Activated gamma-delta T cell treated with anti-CD3 and anti-CD28 coated beads, Interleukin-2, amount 50 U/mL, for 16 hours (primary cell): ENCODE results near the gene SLC66A3.
A peak's percentile ranks its signal among the peaks of the same experiment; 100 is the strongest.

ENCODE experiments used
- DNase-seq: peaks from one replicate; pipeline ENCODE4 v3.0.0-alpha.2; 2020; ENCODE audit warnings: low read depth

Gene SLC66A3

DNA sequence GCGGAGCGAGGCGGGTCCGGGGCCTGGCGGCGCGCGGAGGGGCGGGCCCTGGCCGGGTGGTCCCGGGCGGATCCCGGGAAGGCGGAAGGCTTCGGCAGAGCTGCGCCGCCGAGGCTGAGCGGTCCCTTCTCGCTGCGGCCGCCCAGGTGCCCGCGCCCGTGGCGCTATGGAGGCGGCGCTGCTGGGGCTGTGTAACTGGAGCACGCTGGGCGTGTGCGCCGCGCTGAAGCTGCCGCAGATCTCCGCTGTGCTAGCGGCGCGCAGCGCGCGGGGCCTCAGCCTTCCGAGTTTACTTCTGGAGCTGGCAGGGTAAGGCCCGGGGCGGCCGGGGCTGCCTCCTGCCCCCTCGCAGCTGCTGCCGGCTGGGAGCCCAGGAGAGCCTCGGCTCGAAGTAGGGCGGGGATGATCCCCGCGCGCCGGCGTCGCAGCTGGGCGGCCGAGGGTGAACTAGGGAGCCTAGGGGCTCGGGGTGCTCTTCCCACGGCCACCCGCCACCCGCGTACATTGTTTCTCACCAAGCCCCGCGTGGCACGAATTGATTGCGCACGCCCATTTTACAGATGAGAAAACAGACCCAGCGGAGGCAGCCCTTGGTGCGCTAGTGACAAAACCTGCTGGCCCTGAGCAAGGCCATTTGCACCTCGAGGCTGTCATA is at the start of gene SLC66A3:
SLC66A3 (plus strand) TSS at position 87 of the 655 bp plus-strand sequence; CDS start at position 167, 80 bp downstream.
- DNase-seq: no peak

DNA sequence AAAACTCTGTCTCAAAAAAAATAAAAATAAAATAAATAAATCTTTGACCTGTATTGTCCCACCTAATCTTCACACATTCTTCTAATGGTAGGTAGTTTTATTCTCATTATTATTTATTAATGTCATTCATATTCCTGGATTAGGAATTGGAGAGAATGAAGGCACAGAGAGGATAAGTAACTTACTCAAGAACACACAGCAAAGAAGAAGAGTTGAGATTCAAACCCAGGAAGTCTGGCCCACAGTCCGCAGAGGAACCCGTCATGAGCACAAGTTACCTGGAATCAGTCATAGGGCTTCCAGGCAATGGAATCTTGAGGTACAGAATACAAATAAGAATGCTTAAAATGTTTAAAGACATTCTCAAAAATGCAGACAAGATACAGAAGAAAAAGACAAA is 46.3 kb upstream of the SLC66A3 start:
- no peak for DNase-seq

DNA sequence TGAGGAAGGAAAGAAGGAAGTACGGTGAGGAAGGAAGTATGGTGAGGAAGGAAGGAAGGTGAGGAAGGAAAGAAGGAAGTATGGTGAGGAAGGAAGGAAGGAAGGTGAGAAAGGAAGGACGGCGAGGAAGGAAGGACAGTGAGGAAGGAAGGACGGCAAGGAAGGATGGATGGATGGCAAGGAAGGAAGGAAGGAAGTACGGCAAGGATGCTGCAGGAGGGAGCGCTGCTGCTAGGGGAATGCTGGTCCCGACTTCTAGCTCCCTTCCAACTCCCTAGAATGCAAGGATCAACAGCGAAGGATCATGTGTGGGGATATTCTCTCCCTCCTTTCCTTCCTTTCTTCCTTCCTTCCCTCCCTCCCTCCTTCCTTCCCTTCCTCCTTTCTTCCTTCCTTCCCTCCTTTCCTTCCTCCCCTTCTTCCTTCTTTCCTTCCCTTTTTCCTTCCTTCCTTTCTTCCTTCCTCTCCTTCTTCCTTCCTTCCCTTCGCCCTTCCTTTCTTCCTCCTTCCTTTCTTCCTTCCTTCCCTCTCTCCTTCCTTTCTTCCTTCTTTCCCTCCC is 42.3 kb upstream of the SLC66A3 start:
- no peak for DNase-seq

DNA sequence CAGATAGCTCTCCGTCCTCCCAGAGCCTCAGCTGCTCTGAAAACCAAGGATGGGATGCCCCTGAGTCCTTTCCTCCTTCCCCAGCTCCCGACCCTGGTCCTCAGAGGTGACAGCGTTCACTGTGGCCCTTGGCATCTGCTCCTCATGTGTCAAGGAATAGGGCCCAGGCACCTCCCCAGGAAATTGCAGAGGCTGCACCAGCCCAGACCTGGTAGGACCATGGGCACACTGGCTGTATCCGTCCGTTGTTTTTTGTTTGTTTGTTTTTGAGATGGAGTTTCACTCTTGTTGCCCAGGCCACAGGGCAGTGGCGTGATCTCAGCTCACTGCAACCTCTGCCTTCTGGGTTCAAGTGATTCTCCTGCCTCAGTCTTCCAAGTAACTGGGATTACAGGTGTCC is 37.5 kb upstream of the SLC66A3 start:
- no peak for DNase-seq

DNA sequence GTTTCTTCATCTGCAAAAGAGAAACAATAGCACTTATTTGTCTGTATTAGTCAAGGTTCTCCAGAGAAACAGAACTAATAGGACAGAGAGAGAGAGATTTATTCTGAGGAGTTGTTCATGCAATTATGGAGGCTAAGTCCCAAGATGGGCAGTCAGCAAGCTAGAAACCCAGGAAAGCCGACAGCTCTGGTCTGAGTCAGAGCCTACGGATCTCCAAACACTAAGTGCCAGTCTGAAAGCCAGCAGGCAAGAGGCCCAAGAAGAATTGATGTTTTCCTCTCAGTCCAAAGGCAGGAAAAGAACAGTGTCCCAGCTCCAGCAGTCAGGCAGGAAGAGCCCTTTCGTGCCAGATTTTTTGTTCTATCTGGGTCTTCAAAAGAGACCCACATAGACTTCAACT is 36.5 kb upstream of the SLC66A3 start:
- no peak for DNase-seq

DNA sequence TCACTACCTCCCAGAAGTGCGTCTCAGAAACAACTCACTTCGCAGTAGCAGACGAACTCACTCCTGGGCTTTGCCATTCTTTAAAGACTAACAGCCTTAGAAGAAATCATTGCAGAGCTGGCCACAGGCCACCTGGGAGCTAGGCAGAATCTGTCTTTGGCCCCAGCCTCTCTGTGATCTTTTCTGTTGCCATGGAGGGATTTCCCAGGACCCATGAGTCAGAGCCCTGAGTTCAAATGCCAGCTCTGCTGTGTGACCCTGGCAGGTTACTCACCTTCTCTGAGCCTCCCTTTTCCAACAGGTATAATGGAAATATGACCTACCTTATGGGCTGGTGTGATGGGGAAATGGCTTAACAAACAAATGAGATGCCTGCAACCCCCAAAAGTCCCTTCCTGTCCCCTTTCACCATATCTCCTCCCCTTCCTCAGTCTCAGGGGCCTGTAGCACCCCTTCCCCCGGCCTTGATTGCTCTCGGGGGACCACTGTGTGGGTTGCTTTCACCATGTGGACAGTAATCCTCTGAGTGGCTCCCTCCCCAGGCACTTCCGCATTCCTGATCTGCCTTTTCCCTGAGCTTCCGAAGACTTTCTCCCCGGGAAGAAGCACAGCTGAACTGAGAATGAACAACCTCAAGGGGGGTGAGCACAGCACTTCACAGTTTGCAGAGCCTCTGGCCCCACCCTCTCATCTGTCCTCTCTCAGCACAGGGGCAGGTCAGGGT is 34.0 kb upstream of the SLC66A3 start:
- DNase-seq: no peak

DNA sequence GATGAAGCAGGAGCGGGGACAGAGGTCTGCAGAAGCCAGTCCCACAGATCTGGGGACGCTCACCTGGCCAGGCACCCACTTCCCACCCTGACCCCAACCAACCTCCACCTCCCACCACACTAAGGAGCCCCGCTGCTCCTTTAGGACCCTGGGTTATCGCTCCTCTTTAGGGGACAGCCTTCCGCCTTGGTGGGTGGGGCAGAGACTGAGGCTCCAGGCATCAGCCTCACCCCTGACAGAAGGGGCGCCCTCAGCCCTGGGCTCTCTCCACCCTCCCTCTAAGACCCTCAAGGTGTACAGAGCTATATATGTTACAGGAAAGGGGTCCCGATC is 33.5 kb upstream of the SLC66A3 start:
- no peak for DNase-seq

DNA sequence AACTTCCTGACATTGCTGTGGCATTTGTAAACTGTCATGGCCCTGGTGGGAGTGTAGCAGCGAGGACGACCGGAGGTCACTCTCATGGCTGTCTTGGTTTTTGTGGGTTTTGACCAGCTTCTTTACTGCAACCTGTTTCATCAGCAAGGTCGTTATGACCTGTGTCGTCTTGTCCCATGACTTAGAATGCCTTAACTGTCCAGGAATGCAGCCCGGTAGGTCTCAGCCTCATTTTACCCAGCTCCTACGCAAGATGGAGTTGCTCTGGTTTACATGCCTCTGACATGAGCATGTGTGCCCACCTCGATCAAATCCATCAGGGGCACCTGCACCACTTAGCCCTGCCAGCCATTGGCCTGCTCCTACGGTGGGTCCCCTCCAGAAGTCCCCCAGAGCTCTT is 32.9 kb upstream of the SLC66A3 start:
- DNase-seq: no peak

DNA sequence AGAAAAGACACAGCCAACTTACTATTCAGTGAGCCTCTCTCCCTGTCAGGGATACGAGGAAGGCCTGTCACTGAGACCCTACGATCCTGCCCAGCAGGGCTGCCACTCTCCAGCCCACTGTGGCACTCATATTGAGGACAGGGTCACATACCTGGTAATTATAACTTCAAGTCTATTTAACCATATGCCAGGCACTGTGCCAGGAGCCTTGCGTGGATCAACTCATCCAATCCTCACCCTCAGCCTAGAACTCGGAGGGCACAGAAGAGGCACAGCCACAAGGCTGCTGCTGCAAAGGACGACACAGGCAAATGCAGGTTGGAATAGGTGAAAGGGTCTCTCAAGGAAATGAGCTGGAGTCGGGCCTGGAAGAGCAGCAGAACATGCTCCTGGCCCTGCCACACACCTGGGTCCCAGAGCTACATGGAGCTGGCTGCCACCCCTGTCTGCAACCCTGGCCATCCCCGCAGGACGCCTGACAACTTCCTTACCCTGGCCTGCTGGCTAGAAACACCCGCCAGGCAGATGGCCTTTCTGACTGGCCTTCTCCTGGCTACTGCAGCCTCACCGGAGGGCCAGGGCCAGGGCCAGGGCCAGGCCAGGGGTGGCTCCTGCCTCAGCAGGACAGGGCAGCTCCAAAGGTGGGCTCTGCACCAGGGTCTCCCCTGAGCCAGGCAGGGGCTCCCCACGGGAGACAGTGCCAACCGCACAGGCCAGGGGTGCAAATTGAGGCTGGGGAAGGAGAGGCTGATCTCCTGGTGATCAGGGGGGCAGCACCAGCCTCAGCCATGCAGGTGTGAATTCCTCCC is 32.1 kb upstream of the SLC66A3 start:
- no peak for DNase-seq

DNA sequence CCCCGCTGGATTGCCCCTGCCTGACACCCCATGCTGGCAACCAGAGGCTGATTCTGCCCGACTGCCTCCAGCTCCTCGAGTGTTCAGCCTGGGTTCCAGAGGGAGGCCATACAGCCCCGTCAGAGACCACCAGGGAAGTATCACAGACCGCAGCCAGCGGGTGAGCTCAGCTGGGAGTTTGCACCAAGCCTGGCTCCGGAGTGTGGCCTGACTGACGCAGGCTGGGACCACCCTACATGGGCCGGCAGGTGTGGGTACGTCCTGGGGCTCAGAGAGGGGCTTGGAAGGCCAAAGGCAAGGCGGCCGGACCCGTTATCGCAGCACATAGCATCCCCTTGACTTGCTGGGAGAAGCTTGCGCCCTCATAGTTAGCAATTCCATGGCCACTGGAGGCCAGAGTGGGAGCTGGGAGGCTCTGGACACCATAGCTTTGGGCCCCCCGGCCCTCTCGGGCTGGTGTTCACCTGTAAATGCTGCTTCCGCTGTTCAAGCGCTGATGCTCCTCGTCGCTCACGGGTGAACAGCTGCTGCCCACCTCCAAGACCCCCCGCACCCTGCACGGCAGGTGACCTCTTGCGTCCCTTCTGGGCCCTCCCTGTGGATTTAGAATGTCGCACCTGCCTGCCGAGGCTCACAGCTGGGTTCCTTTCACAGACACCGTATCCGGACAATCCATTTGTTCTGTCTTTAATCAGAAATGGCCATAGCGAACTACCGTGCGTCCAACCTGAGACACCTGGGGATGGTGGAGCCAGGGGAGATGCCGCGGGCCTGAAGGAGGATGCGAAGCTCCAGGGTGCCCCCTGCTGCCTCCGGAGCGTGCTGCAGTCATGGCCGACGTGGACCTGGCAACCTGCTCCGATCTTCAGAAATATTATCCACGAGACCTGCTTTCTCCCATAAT is 31.2 kb upstream of the SLC66A3 start:
- DNase-seq: peak; percentile 20

DNA sequence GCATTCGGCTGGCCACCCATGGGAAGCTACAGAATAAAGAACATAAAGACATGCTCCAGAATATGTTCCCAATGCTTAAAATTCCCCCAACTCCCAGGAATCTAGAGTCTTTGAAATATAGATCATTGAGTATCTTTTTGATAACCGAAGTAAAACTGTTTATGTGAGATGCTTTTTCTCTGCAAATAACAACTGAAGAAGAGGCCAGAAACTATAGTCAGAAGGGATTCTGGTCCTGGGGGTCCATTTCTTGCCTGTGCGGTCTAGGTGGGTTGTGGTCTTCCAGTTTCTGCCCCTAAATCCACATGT is 30.6 kb upstream of the SLC66A3 start:
- DNase-seq: no peak

DNA sequence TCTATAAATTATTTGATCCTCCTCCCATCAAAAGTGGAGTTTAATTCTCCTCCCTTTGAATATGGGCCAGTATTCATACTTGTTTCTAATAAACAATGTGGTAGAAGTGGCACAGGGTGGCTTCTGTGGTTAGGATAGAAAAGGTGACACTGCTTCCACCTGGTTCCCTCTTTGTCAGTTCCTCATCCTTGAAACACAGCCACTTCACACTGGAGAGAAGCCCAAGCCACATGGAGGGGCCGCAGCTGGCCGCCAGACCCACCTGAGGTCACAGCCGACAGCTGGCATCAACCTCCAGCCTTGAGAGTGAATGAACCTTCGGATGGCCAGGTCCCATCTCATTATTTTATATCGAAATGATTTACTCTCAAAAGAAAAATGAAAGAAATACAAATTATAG is 27.5 kb upstream of the SLC66A3 start:
- no peak for DNase-seq

DNA sequence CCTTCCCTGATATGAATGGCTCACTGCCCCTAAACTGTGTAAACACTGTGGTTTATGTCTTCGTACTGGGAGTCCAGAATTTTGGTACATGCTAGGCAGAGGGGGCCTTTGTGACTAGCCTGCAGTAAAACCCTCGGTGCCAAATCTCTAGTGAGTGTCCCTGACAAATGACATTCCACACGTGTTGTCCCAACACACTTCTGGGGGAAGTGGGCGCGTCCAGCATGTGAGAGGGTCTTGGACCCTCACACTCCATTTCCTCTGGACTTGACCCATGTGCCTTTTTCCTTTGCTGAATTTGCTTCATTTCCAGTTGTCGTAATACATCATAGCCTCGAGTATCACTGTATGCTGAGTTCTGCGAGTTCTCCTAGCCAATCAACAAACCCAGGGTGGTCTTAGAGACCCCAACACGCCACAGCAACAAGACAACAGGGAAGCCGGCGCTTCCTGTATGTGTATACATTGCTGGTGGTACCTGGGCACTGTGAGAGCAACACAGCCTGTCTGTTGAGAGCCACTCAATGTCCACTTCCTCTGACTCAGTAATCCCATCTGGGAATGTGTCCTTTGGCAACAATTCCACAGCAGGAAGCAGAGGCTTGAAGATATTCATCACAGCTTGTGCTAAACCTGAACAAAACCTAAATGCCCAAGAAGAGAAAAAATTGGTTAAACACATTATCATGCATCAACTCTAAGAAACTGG is 26.9 kb upstream of the SLC66A3 start:
- no peak for DNase-seq

DNA sequence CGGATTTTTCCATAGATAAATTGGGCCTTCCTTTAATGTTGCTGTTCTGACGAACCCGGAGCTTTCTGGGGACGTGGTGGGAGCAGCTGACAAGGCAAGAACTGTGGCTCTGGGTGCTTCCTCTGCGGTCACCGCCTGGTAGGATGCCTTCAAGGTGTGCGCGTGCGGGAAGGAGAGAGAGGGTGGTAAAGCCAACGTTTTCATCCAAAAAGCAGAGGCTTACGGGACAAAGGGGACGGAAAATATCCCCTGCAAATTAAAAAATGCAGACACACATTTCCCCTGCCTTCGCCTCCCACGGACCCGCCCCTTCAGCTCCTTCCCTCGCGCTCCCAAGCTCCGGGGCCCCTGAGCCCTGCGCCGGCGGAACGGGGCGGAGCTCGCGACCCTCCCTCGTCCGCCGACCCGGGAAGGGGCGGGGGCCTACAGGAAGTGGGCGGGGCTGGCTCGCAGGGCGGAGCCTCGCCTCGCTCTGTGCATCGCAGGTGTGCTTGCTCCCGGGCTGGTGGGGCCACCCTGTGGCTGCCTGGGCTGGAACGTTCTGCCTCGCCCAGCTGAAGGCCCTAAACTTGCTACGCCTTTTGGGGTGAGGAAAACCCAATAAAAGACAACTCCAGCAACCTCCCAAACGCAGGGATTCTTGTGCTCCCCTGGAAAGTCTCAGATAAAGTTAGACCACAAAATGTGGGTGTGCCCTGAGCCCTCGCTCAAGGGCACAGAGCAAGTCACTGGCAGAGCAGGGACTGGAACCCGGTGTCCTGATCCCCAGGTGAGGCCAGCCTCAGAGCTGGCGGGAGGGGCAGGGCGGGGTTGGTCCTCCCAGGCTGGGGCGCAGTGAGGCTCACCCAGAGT is 25.4 kb upstream of the SLC66A3 start:
- peak; percentile 62 for DNase-seq

DNA sequence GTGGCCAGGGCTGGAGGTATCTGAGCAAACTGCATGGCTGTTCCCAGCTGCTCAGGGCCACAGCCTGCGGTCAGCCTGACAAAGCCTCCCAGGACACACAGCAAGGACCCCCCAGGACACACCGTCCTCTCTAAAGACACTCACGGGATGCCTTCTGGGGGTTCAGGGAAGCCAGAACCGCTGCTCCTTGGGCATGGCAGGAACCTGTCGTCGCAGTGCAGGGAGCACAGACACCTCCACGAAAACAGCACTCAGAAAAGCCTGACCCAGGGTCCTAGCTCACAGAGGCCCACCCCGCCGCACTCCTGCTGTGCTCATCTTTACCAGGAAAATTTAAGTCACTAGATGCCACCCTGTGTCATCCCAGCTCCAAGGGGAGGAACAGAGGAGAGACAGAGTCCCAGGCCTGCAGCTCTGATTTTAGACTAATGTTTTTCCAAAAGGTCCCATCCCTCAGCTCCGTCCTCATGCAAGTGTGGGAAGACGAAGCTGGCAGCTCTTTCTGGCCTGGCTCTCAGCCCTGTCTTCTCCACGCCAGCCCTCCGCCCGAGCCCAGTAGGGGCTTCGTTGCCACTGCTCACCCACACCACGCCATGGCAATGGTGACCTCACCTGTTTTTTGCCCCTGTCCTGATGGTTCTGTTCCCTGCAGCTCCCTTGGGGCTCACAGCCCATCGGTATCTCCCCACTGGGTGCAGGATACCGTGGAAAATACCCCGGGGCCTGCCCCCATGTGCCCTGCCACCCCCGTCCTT is 23.9 kb upstream of the SLC66A3 start:
- DNase-seq: no peak

DNA sequence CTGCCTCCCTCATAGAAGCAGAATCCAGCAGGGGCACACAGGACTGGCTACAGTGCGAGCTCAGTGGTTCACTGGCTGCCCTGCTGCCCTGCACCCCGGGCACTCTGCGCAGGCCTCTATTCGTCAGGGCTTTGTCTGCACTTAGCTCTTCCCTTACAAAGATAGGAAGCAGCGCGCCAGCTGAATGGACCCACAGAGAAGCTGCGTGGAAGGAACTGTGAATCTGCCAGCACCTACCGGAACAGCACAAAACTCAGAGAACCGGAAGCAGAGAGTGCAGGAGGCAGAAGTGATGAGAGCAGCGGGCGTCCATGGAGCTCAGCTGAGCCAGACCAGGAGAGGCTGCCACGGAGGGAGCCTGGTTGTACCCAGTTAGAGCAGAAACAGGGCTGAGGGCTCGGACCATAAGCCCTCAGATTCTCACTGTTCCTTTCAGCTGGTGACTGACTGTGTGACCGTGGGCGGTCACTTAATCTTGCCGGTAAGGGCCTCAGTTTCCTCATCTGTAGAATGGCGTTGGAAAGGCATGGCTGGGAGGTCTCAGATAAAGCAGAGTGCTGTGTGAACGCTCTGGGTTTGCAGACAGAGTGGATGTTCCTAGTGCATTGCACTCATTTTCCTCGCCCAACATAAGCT is 23.1 kb upstream of the SLC66A3 start:
- no peak for DNase-seq

DNA sequence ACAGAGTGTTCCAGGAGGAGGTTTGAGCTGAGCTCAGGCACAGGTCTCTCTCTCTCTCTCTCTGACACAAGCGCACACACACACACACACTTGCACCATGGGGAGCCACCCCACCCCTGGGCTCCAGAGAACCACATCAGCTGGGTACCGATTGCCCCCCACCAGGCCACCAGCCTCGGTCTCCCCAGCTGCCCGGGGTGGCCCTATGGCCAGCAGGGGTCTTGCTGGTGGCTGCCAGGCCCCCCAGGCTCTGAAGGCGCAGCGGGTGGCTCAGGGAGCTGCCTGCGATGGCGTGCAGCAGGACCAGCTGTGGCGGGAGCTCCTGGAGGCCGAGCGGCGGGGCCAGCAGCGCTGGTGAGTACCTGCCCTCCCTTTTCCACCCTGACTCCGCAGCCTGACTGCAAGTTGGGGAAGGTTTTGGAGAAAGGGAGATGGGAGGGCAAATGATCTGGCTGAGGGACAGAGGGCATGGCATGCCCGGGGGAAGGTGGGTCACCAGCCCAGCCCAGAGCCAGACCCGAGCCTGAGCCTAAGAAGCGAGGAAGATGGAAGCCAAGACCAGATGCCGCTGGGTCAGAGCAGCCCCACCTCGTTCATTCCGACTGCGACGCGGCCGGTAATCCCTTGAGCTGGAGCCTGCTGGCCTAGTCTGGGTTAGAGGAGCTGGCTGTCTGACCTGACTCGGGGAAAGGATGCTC is 21.9 kb upstream of the SLC66A3 start:
- no peak for DNase-seq

DNA sequence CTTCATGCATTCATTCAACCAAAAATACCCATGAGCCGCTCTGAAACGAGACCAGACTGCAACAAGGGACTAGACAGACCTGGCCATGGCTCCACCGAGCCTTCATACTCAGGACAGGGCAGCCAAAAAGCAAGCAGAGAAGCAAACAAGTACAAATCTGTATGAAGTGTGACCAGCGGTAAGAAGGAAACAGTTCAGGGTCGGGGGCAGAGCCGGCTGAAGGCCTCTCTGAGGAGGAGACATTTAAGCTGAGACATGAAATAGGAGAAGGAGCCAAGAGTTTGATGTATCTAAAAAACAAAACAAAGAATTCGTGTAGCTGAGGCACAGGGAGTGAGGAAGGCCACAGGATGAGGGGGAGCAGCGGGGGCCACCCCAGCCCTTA is 21.3 kb upstream of the SLC66A3 start:
- DNase-seq: no peak

DNA sequence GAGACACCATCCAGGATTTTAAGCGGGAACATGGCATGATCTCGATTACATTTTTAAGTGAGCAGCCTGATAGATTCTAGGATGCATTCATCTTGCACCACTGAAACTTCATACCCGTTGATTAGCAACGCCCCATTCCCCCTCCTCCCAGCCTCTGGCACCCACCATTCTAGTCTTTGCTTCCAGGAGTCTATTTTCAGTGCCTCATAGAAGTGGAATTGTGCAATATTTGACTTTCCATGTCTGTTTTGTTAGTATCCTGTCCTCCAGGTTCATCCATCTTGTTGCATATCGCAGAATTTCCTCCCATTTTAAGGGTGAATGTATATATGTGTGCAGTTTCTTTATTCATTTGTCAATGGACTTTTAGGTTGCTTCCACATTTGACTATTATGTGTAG is 20.9 kb upstream of the SLC66A3 start:
- no peak for DNase-seq
